ENCODE results near the gene OR2T11. TPM values are rescaled to one million over a fixed set of nuclear protein-coding genes. Genes with fewer than 3 reads are reported as not detected.
"Not testable (repeated sequence)": the region's sequence is repeated elsewhere in the genome, so short reads cannot be mapped to it uniquely, and the experiment has no call there.

OR2T11 gene
- total and polyA plus RNA-seq, 2 experiments from 2014 or later, result not detected

DNA sequence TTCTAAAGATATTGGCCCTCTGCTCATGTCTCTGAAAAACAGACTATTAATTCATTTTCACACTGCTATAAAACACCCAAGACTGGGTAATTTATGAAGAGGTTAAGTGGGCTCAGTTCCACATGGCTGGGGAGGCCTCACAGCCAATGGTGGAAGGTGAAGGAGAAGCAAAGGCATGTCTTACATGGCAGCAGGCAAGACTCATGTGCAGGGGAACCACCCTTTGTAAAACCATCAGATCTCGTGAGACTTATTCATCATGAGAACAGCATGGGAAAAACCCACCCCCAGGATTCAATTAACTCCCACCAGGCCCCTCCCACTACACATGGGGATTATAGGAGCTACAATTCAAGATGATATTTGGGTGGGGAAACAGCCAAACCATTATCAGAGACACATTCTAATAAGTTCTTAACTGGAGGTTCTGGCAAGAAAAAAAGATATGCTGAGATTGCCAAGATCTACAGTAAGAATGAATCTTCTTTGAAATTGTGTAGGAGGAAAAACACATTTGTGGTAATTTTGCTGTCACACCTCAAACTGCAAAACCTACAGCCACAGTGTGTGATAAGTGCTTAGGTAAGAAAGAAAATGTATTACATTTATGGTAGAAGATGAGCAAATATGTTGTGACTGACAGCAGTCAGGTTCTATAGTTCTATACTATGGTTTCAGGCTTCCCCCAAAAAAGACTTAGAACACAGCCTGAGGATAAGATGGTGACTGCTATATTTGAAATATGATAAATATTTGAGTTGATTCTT, 14.1 kb upstream of the OR2T11 start:
- DNase-seq (ENCODE audit: low spot score); H3K4me2 ChIP-seq; H3K9me3 ChIP-seq (ENCODE audit: low read depth); H2AFZ ChIP-seq; H3K27ac ChIP-seq; H3K79me2 ChIP-seq; H3K36me3 ChIP-seq (replicated peaks; ENCODE audit: insufficient read depth, low read depth); H3K9me2 ChIP-seq (replicated peaks; ENCODE audit: insufficient read depth); H3K4me1 ChIP-seq (ENCODE audit: insufficient read depth); H4K20me1 ChIP-seq (ENCODE audit: insufficient read depth, poor library complexity, severe bottlenecking); H3K4me3 ChIP-seq; H3K27me3 ChIP-seq: not testable (repeated sequence)
- WGBS (ENCODE audit: low lambda C conversion rate, missing lambda C conversion rate), result no CpG with 5 or more reads among the region's 1 CpG

DNA sequence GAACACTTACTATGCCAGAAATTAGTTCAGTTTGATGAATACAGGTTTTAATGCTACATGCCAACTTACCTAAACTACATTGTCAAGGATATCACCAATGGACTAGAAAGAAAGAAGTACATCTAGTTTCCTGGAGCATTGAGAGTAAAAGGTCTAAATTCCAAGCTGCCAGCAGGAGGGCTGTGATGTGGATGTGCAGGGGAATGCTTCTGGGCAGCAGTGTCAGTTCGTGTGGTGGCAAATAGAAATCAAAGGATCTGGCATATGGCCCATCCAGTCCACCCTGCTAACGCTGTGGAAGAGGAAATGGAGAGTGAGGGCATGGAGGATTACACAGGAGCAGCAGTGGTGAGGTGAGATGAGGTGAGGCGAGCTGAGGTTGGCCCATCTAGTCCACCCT, 10.3 kb upstream of the OR2T11 start, which contains the start of gene OR2T35:
OR2T35 (minus strand) TSS at position 101 of the 400 bp plus-strand sequence. CDS start 6,020 bp downstream, outside the sequence.
- H3K27me3 ChIP-seq; H3K9me2 ChIP-seq (replicated peaks; ENCODE audit: insufficient read depth); H3K9me3 ChIP-seq (ENCODE audit: low read depth); H3K27ac ChIP-seq; H3K4me2 ChIP-seq; H3K4me3 ChIP-seq; H3K36me3 ChIP-seq (replicated peaks; ENCODE audit: insufficient read depth, low read depth); H4K20me1 ChIP-seq (ENCODE audit: insufficient read depth, poor library complexity, severe bottlenecking); H2AFZ ChIP-seq; H3K79me2 ChIP-seq; DNase-seq (ENCODE audit: low spot score); H3K4me1 ChIP-seq (ENCODE audit: insufficient read depth): not testable (repeated sequence)
- 29% methylated on average over 1 of the region's 3 CpGs for WGBS (ENCODE audit: low lambda C conversion rate, missing lambda C conversion rate)

DNA sequence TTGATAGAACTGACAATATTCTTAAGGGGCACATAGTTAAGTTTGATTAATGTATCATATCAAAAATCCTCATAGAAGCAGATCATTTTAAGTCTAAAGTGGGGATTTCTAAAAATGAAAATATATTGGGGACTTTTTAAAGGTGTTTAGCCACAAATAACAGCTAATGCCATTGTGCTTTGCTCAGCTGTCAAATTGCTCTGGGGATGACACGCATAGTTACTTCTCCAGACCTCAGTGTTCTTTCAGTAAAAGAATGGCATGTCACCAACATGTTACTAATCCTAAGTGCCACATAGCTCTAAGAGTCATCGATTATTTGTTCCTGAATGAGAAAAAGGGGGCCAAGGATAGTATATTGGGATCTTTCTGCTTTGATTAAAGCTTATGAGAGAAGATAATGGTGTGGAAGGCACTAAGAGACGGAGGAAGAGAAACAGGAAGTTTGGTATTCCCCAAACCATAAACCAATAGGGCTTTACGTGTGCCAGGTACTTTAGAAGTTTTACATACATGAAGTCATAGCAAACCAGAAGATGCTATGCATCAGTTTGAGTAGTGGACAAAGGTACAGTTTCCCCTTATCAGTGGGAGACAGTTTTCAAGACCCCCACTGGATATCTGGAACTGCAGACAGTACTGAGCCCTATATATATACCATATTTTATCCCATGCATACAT, 8.2 kb upstream of the OR2T11 start:
- not testable (repeated sequence) for H3K4me1 ChIP-seq (ENCODE audit: insufficient read depth); H3K4me3 ChIP-seq; H3K9me2 ChIP-seq (replicated peaks; ENCODE audit: insufficient read depth); H3K4me2 ChIP-seq; H3K36me3 ChIP-seq (replicated peaks; ENCODE audit: insufficient read depth, low read depth); DNase-seq (ENCODE audit: low spot score); H3K9me3 ChIP-seq (ENCODE audit: low read depth); H3K27ac ChIP-seq; H4K20me1 ChIP-seq (ENCODE audit: insufficient read depth, poor library complexity, severe bottlenecking); H3K79me2 ChIP-seq; H3K27me3 ChIP-seq; H2AFZ ChIP-seq
- WGBS (ENCODE audit: low lambda C conversion rate, missing lambda C conversion rate), result no CpG with 5 or more reads among the region's 4 CpGs

DNA sequence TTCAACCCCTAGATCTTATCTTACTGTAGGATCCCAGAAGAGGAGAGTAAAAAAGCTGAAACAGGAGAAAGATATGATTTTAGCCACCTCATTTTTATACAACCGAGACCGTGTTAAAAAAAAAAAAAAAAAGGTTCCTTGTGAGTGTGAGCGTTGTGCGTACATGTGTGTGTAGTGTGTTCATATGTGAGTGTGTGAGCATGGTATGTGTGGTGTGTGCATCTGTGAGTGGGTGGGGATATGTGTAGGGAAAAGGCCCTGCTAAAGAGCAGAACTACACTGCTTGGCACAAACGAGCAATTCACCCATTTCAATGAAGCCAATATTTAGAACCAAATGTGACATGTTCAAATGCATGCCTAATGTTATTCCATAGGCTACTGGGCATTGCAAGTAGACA, 6.7 kb upstream of the OR2T11 start:
- H3K36me3 ChIP-seq (replicated peaks; ENCODE audit: insufficient read depth, low read depth); H3K4me3 ChIP-seq; H3K27ac ChIP-seq; H4K20me1 ChIP-seq (ENCODE audit: insufficient read depth, poor library complexity, severe bottlenecking); H2AFZ ChIP-seq; H3K9me3 ChIP-seq (ENCODE audit: low read depth); H3K4me1 ChIP-seq (ENCODE audit: insufficient read depth); H3K9me2 ChIP-seq (replicated peaks; ENCODE audit: insufficient read depth); H3K4me2 ChIP-seq; H3K27me3 ChIP-seq; H3K79me2 ChIP-seq; DNase-seq (ENCODE audit: low spot score): not testable (repeated sequence)
- 100% methylated on average over 2 of the region's 5 CpGs for WGBS (ENCODE audit: low lambda C conversion rate, missing lambda C conversion rate)

DNA sequence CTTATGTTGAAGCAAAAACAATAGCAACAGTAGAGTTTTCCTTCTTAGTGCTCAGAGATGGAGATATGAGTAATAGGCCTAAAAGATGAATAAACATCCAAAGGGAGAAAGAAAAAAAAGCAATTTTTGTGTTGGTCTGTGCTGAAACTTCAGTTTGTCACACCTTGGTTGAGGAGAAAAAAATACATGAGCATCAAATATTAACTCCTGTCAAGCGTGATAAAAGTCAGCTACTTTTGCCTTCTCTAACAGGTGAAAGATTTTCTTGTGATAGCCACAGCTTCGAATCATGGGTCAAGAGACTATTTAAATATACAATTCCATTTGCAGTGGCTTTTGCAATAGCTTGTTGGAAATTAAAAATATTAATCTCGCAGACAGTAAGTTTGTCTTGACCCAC, 6.0 kb upstream of the OR2T11 start:
- not testable (repeated sequence) for H3K9me2 ChIP-seq (replicated peaks; ENCODE audit: insufficient read depth); H3K79me2 ChIP-seq; H2AFZ ChIP-seq; H3K9me3 ChIP-seq (ENCODE audit: low read depth); H3K4me3 ChIP-seq; H3K4me1 ChIP-seq (ENCODE audit: insufficient read depth); H3K27me3 ChIP-seq; DNase-seq (ENCODE audit: low spot score); H4K20me1 ChIP-seq (ENCODE audit: insufficient read depth, poor library complexity, severe bottlenecking); H3K27ac ChIP-seq; H3K36me3 ChIP-seq (replicated peaks; ENCODE audit: insufficient read depth, low read depth); H3K4me2 ChIP-seq
- no CpG with 5 or more reads among the region's 3 CpGs for WGBS (ENCODE audit: low lambda C conversion rate, missing lambda C conversion rate)

DNA sequence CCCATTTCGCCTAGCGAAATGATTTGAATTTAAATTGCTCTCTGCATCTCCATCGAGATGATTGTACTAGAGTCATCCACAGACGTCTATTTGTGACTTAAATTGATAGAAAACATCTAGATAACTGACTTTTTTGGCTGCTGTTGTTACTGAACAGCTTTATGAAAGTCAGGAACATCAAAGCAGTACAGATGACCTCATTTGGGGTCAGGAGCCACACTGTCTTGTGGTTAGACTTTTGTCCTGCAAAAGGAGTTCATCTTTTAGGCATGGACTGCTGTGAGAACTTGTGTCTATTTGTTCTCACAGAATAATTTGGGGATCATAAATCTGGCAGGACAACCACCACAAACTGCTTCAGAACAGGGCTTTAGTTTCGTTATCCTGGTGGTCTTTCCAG, 4.8 kb upstream of the OR2T11 start:
- not testable (repeated sequence) for H3K9me2 ChIP-seq (replicated peaks; ENCODE audit: insufficient read depth); H2AFZ ChIP-seq; DNase-seq (ENCODE audit: low spot score); H3K27me3 ChIP-seq; H3K27ac ChIP-seq; H4K20me1 ChIP-seq (ENCODE audit: insufficient read depth, poor library complexity, severe bottlenecking); H3K4me1 ChIP-seq (ENCODE audit: insufficient read depth); H3K9me3 ChIP-seq (ENCODE audit: low read depth); H3K4me2 ChIP-seq; H3K4me3 ChIP-seq; H3K36me3 ChIP-seq (replicated peaks; ENCODE audit: insufficient read depth, low read depth); H3K79me2 ChIP-seq
- no CpG with 5 or more reads among the region's 5 CpGs for WGBS (ENCODE audit: low lambda C conversion rate, missing lambda C conversion rate)

DNA sequence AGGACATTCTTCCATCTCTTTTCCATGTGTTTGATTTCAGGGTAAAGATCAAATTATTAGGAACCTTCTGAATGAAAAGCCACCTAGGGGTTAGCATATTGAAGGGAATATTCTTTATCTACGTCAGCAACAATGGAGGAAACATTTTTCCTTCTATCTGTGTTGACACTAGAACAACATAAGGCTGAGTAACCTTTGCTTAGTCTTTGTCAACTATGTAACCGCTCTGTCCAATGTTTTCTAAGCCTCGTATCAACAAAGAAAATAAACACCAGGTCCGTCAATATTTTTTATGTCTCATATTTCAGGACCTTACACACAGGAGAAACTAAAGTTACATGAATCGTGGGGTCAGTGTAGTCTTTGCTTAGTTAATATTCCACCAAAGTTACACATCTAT, 1.7 kb upstream of the OR2T11 start:
- H3K4me2 ChIP-seq; H4K20me1 ChIP-seq (ENCODE audit: insufficient read depth, poor library complexity, severe bottlenecking); H3K9me2 ChIP-seq (replicated peaks; ENCODE audit: insufficient read depth); H3K4me3 ChIP-seq; H3K79me2 ChIP-seq; H3K27me3 ChIP-seq; H2AFZ ChIP-seq; H3K27ac ChIP-seq; H3K9me3 ChIP-seq (ENCODE audit: low read depth); H3K36me3 ChIP-seq (replicated peaks; ENCODE audit: insufficient read depth, low read depth); DNase-seq (ENCODE audit: low spot score); H3K4me1 ChIP-seq (ENCODE audit: insufficient read depth): not testable (repeated sequence)
- WGBS (ENCODE audit: low lambda C conversion rate, missing lambda C conversion rate), result 72% methylated on average over 3 of the region's 5 CpGs
